Mesothelial cell of epicardium (in vitro differentiated cells): Measurements from ENCODE around the gene STAM. TPM values are rescaled to one million over a fixed set of nuclear protein-coding genes. Genes with fewer than 3 reads are reported as not detected.

Source experiments
- DNase-seq, 2 experiments: peaks; one replicate each; pipeline ENCODE4 v3.0.0; 2021; ENCODE audit warnings: low spot score in 2 of 2; ENCODE audit not compliant: unreplicated experiment in 2 of 2
- H3K27ac Mint-ChIP-seq: 2 replicates; pipeline ENCODE4 v1.8.0; 2021; ENCODE audit warnings: mixed read lengths
- H3K27me3 Mint-ChIP-seq: 2 replicates; pipeline ENCODE4 v1.8.0; 2021; ENCODE audit warnings: low read depth, mixed read lengths
- H3K36me3 Mint-ChIP-seq: 2 replicates; pipeline ENCODE4 v1.8.0; 2021; ENCODE audit warnings: mixed read lengths
- H3K4me1 Mint-ChIP-seq: 2 replicates; pipeline ENCODE4 v1.8.0; 2021; ENCODE audit warnings: mixed read lengths
- H3K4me3 Mint-ChIP-seq: 2 replicates; pipeline ENCODE4 v1.8.0; 2021; ENCODE audit warnings: mild to moderate bottlenecking, moderate library complexity, mixed read lengths
- H3K9me3 Mint-ChIP-seq: 2 replicates; pipeline ENCODE4 v1.8.0; 2021; ENCODE audit warnings: mixed read lengths
- total RNA-seq: library from RNA; stranded (reverse); gene quantifications from 3 replicates; pipeline ENCODE4 v1.2.1, GENCODE V29; 2021
- TF ChIP-seq, protein P1 (sequence below): fragments of 200-600 bp; sonication (generic); IDR thresholded peaks from one replicate; pipeline ENCODE4 v1.5.0; 2021; ENCODE audit warnings: antibody characterized with exemption; ENCODE audit not compliant: unreplicated experiment

Gene STAM
- total RNA-seq, 1 donor from 2014 or later, result 31.3 TPM

DNA sequence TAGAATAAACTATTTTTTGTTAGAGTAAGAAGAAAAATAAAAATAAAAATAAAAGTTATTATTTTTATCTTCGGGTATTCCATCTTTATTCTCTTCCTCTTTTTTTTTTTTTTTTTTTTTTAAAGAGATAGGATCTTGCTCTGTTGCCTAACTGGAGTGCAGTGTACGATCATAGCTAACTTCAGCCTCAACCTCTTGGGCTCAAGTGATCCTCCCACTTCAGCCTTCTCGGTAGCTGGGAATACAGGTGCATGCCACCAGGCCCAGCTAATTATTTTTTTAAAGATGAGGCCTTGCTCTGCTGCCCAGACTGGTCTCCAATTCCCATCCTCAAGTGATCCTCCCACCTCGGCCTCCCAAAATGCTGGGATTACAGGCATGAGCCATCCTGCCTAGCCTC lies 15.4 kb downstream of the STAM start:
- TF ChIP-seq, protein P1, sequence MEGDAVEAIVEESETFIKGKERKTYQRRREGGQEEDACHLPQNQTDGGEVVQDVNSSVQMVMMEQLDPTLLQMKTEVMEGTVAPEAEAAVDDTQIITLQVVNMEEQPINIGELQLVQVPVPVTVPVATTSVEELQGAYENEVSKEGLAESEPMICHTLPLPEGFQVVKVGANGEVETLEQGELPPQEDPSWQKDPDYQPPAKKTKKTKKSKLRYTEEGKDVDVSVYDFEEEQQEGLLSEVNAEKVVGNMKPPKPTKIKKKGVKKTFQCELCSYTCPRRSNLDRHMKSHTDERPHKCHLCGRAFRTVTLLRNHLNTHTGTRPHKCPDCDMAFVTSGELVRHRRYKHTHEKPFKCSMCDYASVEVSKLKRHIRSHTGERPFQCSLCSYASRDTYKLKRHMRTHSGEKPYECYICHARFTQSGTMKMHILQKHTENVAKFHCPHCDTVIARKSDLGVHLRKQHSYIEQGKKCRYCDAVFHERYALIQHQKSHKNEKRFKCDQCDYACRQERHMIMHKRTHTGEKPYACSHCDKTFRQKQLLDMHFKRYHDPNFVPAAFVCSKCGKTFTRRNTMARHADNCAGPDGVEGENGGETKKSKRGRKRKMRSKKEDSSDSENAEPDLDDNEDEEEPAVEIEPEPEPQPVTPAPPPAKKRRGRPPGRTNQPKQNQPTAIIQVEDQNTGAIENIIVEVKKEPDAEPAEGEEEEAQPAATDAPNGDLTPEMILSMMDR, result no peak
- Mint-ChIP-seq H3K4me3 (no peak overlapping the region), H3K27me3 (no peaks in the 10 kb centered on the region), H3K27ac (no peak overlapping the region), H3K9me3 (peaks cover 40% of the 10 kb centered on the region), H3K4me1 (peaks cover under 1% of the 10 kb centered on the region), H3K36me3 (peaks cover 50% of the 10 kb centered on the region)
- no peak for DNase-seq

DNA sequence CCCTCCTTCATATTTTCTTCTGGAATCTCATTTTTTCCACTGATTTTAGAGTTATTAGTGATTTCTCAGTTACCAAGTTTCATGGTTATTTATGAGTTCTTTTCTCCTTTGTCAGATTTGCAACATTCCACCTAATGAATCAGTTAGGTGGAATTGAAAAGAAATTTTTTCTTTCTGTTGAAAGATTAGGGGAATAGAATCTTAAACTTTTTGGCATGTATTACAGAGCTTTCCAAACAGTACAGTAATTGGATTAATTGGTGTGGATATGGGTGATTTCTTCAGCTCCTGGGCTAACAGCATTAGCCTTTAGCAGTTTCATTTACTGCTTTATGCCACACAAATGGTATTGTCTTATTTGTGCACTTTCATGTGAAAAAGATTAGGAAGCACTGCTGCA lies 17.0 kb downstream of the STAM start:
- peaks cover 27% of the 10 kb centered on the region for H3K9me3 Mint-ChIP-seq
- peaks cover 8% of the 10 kb centered on the region for H3K4me1 Mint-ChIP-seq
- H3K27ac Mint-ChIP-seq, result no peak overlapping the region
- TF ChIP-seq, protein P1, result no peak
- no peak for DNase-seq
- peaks cover 39% of the 10 kb centered on the region for H3K36me3 Mint-ChIP-seq
- no peak overlapping the region for H3K4me3 Mint-ChIP-seq
- H3K27me3 Mint-ChIP-seq, result no peaks in the 10 kb centered on the region

DNA sequence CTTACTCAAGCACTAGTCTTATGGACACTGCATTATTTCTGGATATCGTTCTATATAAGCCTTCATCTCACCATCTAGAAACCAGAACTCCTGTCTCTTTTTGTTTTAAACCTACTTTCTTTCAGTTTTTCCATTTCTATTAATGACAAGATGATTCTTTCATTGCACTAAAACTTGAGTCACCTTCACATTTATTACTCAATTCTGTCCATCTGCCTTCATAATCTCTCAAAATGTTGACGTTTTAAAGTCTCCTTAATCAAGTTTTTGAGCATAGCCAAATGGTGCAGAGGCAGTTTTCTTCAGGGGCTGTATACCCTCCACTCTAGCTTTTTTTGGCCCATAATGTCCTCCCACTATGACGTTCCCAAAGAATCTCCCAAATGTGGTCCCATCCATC lies 17.6 kb downstream of the STAM start:
- no peak overlapping the region for H3K27ac Mint-ChIP-seq
- no peak overlapping the region for H3K4me3 Mint-ChIP-seq
- H3K4me1 Mint-ChIP-seq, result peaks cover 10% of the 10 kb centered on the region
- H3K27me3 Mint-ChIP-seq, result no peaks in the 10 kb centered on the region
- TF ChIP-seq, protein P1, result no peak
- H3K9me3 Mint-ChIP-seq, result peaks cover 23% of the 10 kb centered on the region
- DNase-seq, result no peak
- peaks cover 36% of the 10 kb centered on the region for H3K36me3 Mint-ChIP-seq

DNA sequence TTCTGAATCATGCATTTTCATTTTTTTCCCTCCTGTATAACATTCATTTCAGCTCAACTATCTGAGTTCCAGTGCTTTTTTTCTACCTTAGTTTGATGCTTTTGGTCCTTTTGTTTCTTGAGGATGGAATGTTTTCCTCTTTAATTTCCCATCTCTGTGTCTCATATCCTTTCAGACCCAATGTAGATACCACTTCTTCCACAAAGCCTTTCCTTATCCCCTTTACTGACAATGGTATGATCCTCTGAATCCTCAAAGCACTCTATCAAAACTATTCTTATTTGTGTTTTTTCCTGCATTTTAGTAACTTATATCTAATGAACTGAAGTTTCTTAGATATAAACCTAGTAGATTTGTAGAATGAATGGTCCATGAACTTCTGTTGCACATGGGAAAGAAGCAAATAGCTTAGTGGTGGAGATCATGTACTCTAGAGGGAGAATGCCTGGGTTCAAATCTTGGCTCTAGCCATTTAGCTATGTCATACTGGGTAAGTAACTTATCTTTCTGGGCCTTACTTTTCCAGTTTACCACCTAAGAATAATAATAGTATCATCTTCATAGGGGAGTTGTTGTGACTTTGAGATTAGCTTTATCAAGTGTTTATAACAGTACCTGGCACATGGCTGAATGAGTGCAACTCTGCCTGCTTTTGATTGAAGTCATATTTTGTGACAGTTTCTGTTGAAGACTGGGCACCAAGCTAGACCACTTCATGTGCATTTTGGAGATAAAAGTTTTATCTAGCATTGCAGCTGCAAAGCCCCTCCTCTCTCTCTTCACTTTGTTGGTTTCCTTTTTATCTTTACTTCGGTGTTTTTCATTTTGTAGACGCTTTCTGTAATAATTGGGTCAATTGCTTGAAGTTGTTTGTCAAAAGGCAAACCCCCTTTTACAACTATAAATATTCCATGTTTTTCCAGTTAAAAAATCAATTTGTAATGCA lies 18.5 kb downstream of the STAM start:
- H3K27ac Mint-ChIP-seq, result no peak overlapping the region
- TF ChIP-seq, protein P1, result no peak
- no peak for DNase-seq
- peaks cover 10% of the 10 kb centered on the region for H3K4me1 Mint-ChIP-seq
- no peak overlapping the region for H3K4me3 Mint-ChIP-seq
- H3K9me3 Mint-ChIP-seq, result peaks cover 14% of the 10 kb centered on the region
- peaks cover 28% of the 10 kb centered on the region for H3K36me3 Mint-ChIP-seq
- no peaks in the 10 kb centered on the region for H3K27me3 Mint-ChIP-seq

DNA sequence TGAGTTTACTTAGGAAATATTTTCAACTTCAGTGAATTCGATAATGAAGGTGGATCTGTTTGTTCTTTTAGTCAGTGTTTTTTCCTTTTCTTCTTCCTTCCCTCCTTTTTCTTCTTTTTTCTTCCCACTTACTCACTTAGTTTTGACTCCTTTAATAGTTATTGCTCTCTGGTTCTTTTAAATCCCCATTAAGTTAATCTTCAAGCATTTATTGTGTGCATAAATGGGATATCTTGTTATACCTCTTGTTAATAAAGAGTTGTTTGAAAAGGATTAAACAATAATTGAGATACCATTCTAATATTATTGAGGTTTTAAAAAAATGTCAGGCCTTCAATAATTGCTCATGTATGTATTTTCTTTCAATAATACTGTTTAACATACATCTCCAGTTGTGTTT lies 19.5 kb downstream of the STAM start:
- TF ChIP-seq, protein P1, result no peak
- Mint-ChIP-seq H3K36me3 (peaks cover 19% of the 10 kb centered on the region), H3K4me1 (peaks cover 10% of the 10 kb centered on the region), H3K27me3 (no peaks in the 10 kb centered on the region), H3K27ac (no peak overlapping the region), H3K4me3 (no peak overlapping the region), H3K9me3 (peaks cover 4% of the 10 kb centered on the region)
- DNase-seq, result no peak
